CD14-positive monocyte (primary cell): ENCODE data around the gene CACNB2. TPM values are rescaled to one million over a fixed set of nuclear protein-coding genes. Genes with fewer than 3 reads are reported as not detected.

ENCODE experiments used
- DNase-seq, 3 donors: peaks; one replicate each; pipeline ENCODE4 v3.0.0-alpha.2; 2011 to 2022
- H2AFZ ChIP-seq: 2 replicates; pipeline ENCODE4 v1.6.0; 2012; ENCODE audit warnings: mild to moderate bottlenecking, low read depth, low read length, inconsistent platforms; ENCODE audit not compliant: insufficient read depth, poor library complexity, severe bottlenecking
- H3K27ac ChIP-seq, 2 donors: 1 replicate in 1 of 2; 2 replicates in 1 of 2; pipeline ENCODE4 v1.5.1; 2012 to 2013; ENCODE audit warnings: low read length in 2 of 2, control low read depth in 1 of 2, inconsistent platforms in 1 of 2, low read depth in 1 of 2, mild to moderate bottlenecking in 1 of 2
- H3K27me3 ChIP-seq, 2 donors: one replicate each; pipeline versions ENCODE4 v1.6.0 to v1.6.1; 2011 to 2013; ENCODE audit warnings: low read length in 2 of 2; ENCODE audit not compliant: control insufficient read depth in 2 of 2, insufficient read depth in 2 of 2
- H3K36me3 ChIP-seq, 2 donors: replicated peaks in 1 of 2; 1 replicate in 1 of 2; 2 replicates in 1 of 2; pipeline versions ENCODE4 v1.5.1 to v1.6.1; 2012 to 2013; ENCODE audit warnings: low read length in 2 of 2, control low read depth in 1 of 2, inconsistent platforms in 1 of 2, mild to moderate bottlenecking in 1 of 2; ENCODE audit not compliant: insufficient read depth in 2 of 2, control insufficient read depth in 1 of 2
- H3K4me1 ChIP-seq, 2 donors: 1 replicate in 1 of 2; 2 replicates in 1 of 2; pipeline versions ENCODE4 v1.5.1 to v1.6.1; 2012 to 2013; ENCODE audit warnings: low read length in 2 of 2, control low read depth in 1 of 2, inconsistent platforms in 1 of 2, mild to moderate bottlenecking in 1 of 2, moderate library complexity in 1 of 2; ENCODE audit not compliant: insufficient read depth in 2 of 2, control insufficient read depth in 1 of 2
- H3K4me2 ChIP-seq: replicated peaks from 2 replicates; pipeline ENCODE3; 2012; ENCODE audit warnings: low read length, moderate library complexity, mild to moderate bottlenecking; ENCODE audit not compliant: poor library complexity, severe bottlenecking; ENCODE audit errors: extremely low read depth
- H3K4me3 ChIP-seq, 3 experiments: fragments of 200-600 bp in 1 of 3; sonication (generic) in 1 of 3; replicated peaks in 1 of 3; 1 replicate in 2 of 3; 2 replicates in 1 of 3; pipeline ENCODE4 v1.5.1; 2011 to 2013; ENCODE audit warnings: low read length in 3 of 3, mild to moderate bottlenecking in 3 of 3, control low read depth in 2 of 3, low read depth in 2 of 3, inconsistent platforms in 1 of 3, moderate library complexity in 1 of 3
- H3K79me2 ChIP-seq: 2 replicates; pipeline ENCODE4 v1.6.0; 2012; ENCODE audit warnings: mild to moderate bottlenecking, control low read depth, inconsistent platforms, low read length, moderate library complexity; ENCODE audit not compliant: insufficient read depth
- H3K9ac ChIP-seq: 2 replicates; pipeline ENCODE4 v1.6.0; 2017; ENCODE audit warnings: low read length, mild to moderate bottlenecking; ENCODE audit not compliant: insufficient read depth, poor library complexity, severe bottlenecking
- H3K9me3 ChIP-seq, 2 donors: replicated peaks in 1 of 2; 1 replicate in 1 of 2; 2 replicates in 1 of 2; pipeline versions ENCODE4 v1.5.1 to v1.6.1; 2012 to 2013; ENCODE audit warnings: low read length in 2 of 2, control low read depth in 1 of 2; ENCODE audit not compliant: control insufficient read depth in 1 of 2, insufficient read depth in 1 of 2
- H4K20me1 ChIP-seq: 2 replicates; pipeline ENCODE4 v1.6.0; 2012; ENCODE audit warnings: mild to moderate bottlenecking, low read length, control low read depth, moderate library complexity; ENCODE audit not compliant: insufficient read depth
- H3K27ac Mint-ChIP-seq, 7 donors: one replicate each; pipeline ENCODE4 v1.8.0; 2020; ENCODE audit warnings: mild to moderate bottlenecking in 7 of 7, mixed read lengths in 7 of 7, moderate library complexity in 6 of 7, inconsistent platforms in 2 of 7
- H3K27me3 Mint-ChIP-seq, 3 donors: one replicate each; pipeline ENCODE4 v1.8.0; 2021 to 2022; ENCODE audit warnings: low read depth in 3 of 3, mild to moderate bottlenecking in 3 of 3, mixed read lengths in 3 of 3, moderate library complexity in 3 of 3, inconsistent platforms in 1 of 3
- H3K36me3 Mint-ChIP-seq, 2 donors: one replicate each; pipeline ENCODE4 v1.8.0; 2020; ENCODE audit warnings: mixed read lengths in 2 of 2, inconsistent platforms in 1 of 2, mild to moderate bottlenecking in 1 of 2
- H3K4me1 Mint-ChIP-seq: one replicate; pipeline ENCODE4 v1.8.0; 2020; ENCODE audit warnings: mild to moderate bottlenecking, mixed read lengths
- H3K4me3 Mint-ChIP-seq, 2 donors: one replicate each; pipeline ENCODE4 v1.8.0; 2020; ENCODE audit warnings: mild to moderate bottlenecking in 2 of 2, mixed read lengths in 2 of 2, moderate library complexity in 1 of 2
- H3K9me3 Mint-ChIP-seq, 7 donors: one replicate each; pipeline ENCODE4 v1.8.0; 2020 to 2022; ENCODE audit warnings: mixed read lengths in 7 of 7, mild to moderate bottlenecking in 6 of 7, moderate library complexity in 6 of 7, inconsistent platforms in 2 of 7
- WGBS: methylation state at CpG from one replicate; pipeline ENCODE4 v1.1.5; 2013; ENCODE audit warnings: missing lambda C conversion rate; ENCODE audit not compliant: insufficient coverage; 5-methylcytosine and 5-hydroxymethylcytosine counted together
- intact Hi-C, 2 donors: fragments of 100-400 bp; cut with micrococcal nuclease; formaldehyde crosslinking; loops; one replicate each; pipeline versions ENCODE4 v1.15.0 to v1.15.1; 2023
- polyA plus RNA-seq, 3 donors: library from polyadenylated mRNA; depleted of rRNA in 1 of 3; unstranded in 2 of 3; stranded (reverse) in 1 of 3; fragments of 300-500 nt in 2 of 3; fragments of >200 nt in 1 of 3; fragmentation: Illumina TruSeq in 2 of 3; gene quantifications; 1 replicate in 2 of 3; 2 replicates in 1 of 3; pipeline ENCODE4 v1.2.3, GENCODE V29; 2012 to 2021
- TF ChIP-seq, protein P1 (sequence below): fragments of 200-600 bp; IDR thresholded peaks from one replicate; pipeline ENCODE4 v1.8.0; 2022; ENCODE audit warnings: antibody characterized with exemption, mild to moderate bottlenecking

Gene CACNB2
- polyA plus RNA-seq, 3 donors = 0.05 TPM; not detected in 2

DNA sequence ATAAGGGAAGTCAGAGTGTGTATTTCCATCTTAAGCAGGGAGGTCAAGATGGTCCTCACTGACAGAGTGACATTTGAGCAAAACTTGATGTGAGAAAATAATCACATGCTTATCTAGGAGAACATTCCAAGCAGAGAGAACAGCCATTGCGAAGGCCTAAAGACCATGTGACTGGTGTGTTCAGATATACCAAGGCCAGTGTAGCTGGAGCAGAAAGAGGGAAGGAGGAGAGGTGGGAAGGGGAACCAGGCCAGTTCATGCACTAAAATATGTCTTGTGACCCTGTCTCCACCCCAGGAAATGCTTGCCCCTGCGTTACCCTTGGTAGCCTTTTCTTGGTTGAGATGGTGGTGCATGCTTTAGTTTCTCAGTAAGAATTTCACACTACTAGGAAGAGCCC is 77.4 kb downstream of the CACNB2 start:
- H3K9ac ChIP-seq = no peak overlapping the region
- H3K79me2 ChIP-seq = no peaks in the 10 kb centered on the region
- peak overlapping the region; percentile 40 for H2AFZ ChIP-seq
- H3K9me3 ChIP-seq = no peaks in the 10 kb centered on the region
- Mint-ChIP-seq H3K27ac (peak overlapping the region in 1 of 7 donors; percentile 43), H3K9me3 (no peaks in the 10 kb centered on the region), H3K4me1 (peaks cover 11% of the 10 kb centered on the region), H3K4me3 (no peak overlapping the region), H3K27me3 (peaks cover 0 to 3% (median 2%) of the 10 kb centered on the region in 3 donors), H3K36me3 (no peaks in the 10 kb centered on the region)
- 70% methylated on average over 1 of the region's 2 CpGs for WGBS
- no peak for DNase-seq
- no peak overlapping the region for H3K4me2 ChIP-seq
- TF ChIP-seq, protein P1, sequence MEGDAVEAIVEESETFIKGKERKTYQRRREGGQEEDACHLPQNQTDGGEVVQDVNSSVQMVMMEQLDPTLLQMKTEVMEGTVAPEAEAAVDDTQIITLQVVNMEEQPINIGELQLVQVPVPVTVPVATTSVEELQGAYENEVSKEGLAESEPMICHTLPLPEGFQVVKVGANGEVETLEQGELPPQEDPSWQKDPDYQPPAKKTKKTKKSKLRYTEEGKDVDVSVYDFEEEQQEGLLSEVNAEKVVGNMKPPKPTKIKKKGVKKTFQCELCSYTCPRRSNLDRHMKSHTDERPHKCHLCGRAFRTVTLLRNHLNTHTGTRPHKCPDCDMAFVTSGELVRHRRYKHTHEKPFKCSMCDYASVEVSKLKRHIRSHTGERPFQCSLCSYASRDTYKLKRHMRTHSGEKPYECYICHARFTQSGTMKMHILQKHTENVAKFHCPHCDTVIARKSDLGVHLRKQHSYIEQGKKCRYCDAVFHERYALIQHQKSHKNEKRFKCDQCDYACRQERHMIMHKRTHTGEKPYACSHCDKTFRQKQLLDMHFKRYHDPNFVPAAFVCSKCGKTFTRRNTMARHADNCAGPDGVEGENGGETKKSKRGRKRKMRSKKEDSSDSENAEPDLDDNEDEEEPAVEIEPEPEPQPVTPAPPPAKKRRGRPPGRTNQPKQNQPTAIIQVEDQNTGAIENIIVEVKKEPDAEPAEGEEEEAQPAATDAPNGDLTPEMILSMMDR = no peak
- no peaks in the 10 kb centered on the region for H3K27me3 ChIP-seq
- H3K4me3 ChIP-seq = no peak overlapping the region
- peaks cover 5 to 6% of the 10 kb centered on the region in 2 donors for H3K4me1 ChIP-seq
- H3K36me3 ChIP-seq = no peaks in the 10 kb centered on the region
- intact Hi-C loops = no loop called here
- H3K27ac ChIP-seq = no peak overlapping the region
- H4K20me1 ChIP-seq = no peaks in the 10 kb centered on the region

DNA sequence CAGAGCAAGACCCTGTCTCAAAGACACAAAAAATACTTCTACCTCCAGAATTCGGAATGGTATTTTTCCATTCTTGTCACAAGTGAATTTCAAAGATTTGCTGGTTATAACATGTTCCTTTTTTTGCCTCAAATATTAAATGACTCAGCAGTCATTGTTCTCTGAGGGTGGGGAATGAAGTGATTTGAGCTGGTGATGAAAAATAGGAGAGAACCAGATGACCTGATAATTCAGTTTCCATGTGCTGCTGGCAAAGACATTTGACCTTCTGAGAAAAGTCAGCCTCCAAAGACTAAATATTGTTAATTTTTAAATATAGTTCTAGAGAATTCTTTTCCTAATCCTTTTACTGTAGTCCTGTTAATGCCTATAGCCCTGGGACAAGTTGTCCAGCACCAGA is 78.9 kb downstream of the CACNB2 start:
- TF ChIP-seq, protein P1 = no peak
- no peak overlapping the region for H3K4me2 ChIP-seq
- H2AFZ ChIP-seq = no peak overlapping the region
- DNase-seq = no peak
- H3K4me3 ChIP-seq = no peak overlapping the region
- no peak overlapping the region for H3K27ac ChIP-seq
- H3K27me3 Mint-ChIP-seq = peaks cover 0 to 3% (median 2%) of the 10 kb centered on the region in 3 donors
- intact Hi-C loops = no loop called here
- no peaks in the 10 kb centered on the region for H3K9me3 ChIP-seq
- whole genome bisulfite sequencing = no CpG with 5 or more reads among the region's 1 CpG
- no peaks in the 10 kb centered on the region for H3K36me3 ChIP-seq
- no peaks in the 10 kb centered on the region for H3K9me3 Mint-ChIP-seq
- H3K27ac Mint-ChIP-seq = no peak overlapping the region
- no peak overlapping the region for H3K9ac ChIP-seq
- peaks cover 11% of the 10 kb centered on the region for H3K4me1 Mint-ChIP-seq
- no peak overlapping the region for H3K4me3 Mint-ChIP-seq
- H3K79me2 ChIP-seq = no peaks in the 10 kb centered on the region
- H4K20me1 ChIP-seq = no peaks in the 10 kb centered on the region
- H3K36me3 Mint-ChIP-seq = no peaks in the 10 kb centered on the region
- H3K27me3 ChIP-seq = no peaks in the 10 kb centered on the region
- peaks cover 5 to 6% of the 10 kb centered on the region in 2 donors for H3K4me1 ChIP-seq
